ENCODE results near the gene BCL2A1. TPM values are rescaled to one million over a fixed set of nuclear protein-coding genes. Genes with fewer than 3 reads are reported as not detected.

BCL2A1 gene
- total and polyA plus RNA-seq, 2 donors (not counting 1 experiment from before 2014, with no cell fraction given): 0.31 to 8.9 TPM

DNA sequence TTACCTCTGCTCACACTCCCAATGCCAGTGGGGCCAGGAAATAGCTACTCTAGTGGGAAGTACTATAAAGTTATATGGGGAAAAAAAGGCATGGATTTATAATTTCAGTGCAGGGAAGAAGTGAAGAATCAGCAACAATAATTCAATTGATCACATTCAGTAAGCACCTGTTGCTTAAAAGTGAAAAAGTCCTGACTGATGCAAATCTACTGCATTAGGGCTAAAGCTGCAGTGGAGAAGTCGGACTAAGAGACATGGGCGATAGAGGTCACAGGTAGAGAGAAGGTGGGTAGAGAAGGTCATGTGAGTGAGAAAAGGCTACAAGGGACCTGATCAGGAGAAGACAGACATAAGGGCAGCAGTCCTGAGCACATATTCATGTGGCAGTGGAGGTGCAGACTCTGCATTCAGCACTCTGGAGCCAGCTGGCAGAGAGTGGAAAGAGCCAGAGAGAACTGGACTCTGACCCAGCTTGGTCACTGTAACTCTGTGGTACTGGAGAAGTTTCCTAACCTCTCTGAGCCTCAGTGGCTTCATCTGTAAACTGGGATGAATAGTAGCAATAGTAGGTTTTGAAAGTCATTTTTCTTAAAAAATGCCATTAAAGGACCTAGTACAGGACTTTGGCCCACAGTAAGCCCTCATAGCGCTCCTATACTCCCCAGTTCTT, 17.6 kb upstream of the BCL2A1 start:
- Histone ChIP-seq H2AFZ (ENCODE audit: low read length) (no peak overlapping the region), H3K27me3 (ENCODE audit: control insufficient read depth, insufficient read depth, low read length) (no peaks in the 10 kb centered on the region), H3K79me2 (ENCODE audit: control insufficient read depth, insufficient read depth, low read length) (no peaks in the 10 kb centered on the region), H3K36me3 (ENCODE audit: control insufficient read depth, insufficient read depth, low read length) (no peaks in the 10 kb centered on the region), H3K27ac (ENCODE audit: insufficient read depth, low read length) (no peak overlapping the region), H3K4me3 (replicated peaks in 1 of 4; ENCODE audit: control extremely low read depth in 1 of 4, insufficient read depth in 1 of 4, low read depth in 3 of 4, low read length in 4 of 4) (no peak overlapping the region), H3K9ac (ENCODE audit: insufficient read depth, low read length) (no peak overlapping the region), H3K4me1 (ENCODE audit: control insufficient read depth, extremely low read depth, insufficient read depth, low read length) (no peaks in the 10 kb centered on the region), H4K20me1 (ENCODE audit: control insufficient read depth, extremely low read depth, insufficient read depth, low read length) (no peaks in the 10 kb centered on the region), H3K4me2 (ENCODE audit: extremely low read depth, insufficient read depth, low read length) (no peak overlapping the region), H3K9me3 (ENCODE audit: control insufficient read depth, insufficient read depth, low read depth, low read length) (no peaks in the 10 kb centered on the region)
- TF ChIP-seq, protein P1, sequence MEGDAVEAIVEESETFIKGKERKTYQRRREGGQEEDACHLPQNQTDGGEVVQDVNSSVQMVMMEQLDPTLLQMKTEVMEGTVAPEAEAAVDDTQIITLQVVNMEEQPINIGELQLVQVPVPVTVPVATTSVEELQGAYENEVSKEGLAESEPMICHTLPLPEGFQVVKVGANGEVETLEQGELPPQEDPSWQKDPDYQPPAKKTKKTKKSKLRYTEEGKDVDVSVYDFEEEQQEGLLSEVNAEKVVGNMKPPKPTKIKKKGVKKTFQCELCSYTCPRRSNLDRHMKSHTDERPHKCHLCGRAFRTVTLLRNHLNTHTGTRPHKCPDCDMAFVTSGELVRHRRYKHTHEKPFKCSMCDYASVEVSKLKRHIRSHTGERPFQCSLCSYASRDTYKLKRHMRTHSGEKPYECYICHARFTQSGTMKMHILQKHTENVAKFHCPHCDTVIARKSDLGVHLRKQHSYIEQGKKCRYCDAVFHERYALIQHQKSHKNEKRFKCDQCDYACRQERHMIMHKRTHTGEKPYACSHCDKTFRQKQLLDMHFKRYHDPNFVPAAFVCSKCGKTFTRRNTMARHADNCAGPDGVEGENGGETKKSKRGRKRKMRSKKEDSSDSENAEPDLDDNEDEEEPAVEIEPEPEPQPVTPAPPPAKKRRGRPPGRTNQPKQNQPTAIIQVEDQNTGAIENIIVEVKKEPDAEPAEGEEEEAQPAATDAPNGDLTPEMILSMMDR (conservative IDR thresholded peaks at IDR 0.05 in 1 of 2, IDR thresholded peaks at IDR 0.05 in 1 of 2; ENCODE audit: low read depth in 1 of 2, low read length in 2 of 2): no peak
- TF ChIP-seq EZH2 (IDR thresholded peaks at IDR 0.05; ENCODE audit: low read length, missing control alignments): no peak
- no peak for DNase-seq (ENCODE audit: low read depth in 2 of 2)

DNA sequence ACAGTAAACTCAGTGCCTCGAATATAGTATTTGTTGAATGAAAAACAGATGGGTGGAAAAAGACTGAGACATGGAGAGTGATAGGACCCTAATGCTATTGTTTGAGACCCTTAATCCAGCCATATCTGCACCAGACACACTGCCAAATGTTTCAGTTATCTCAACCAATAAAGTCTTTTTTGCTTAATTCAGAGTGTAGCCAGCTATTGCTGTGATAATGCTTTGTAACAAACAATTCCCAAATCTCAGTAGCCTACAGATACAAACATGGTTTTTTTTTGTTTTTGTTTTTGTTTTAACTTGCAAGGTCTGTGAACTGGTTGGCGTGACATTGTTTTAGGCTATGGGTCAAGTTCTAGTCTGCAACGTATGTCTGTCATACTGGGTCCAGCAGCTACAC, 17.0 kb upstream of the BCL2A1 start:
- no peaks in the 10 kb centered on the region for H3K9me3 ChIP-seq (ENCODE audit: control insufficient read depth, insufficient read depth, low read depth, low read length)
- H3K79me2 ChIP-seq (ENCODE audit: control insufficient read depth, insufficient read depth, low read length): no peaks in the 10 kb centered on the region
- no peak overlapping the region for H3K4me2 ChIP-seq (ENCODE audit: extremely low read depth, insufficient read depth, low read length)
- no peak overlapping the region for H3K9ac ChIP-seq (ENCODE audit: insufficient read depth, low read length)
- no peak for DNase-seq (ENCODE audit: low read depth in 2 of 2)
- no peaks in the 10 kb centered on the region for H3K4me1 ChIP-seq (ENCODE audit: control insufficient read depth, extremely low read depth, insufficient read depth, low read length)
- H4K20me1 ChIP-seq (ENCODE audit: control insufficient read depth, extremely low read depth, insufficient read depth, low read length): no peaks in the 10 kb centered on the region
- H2AFZ ChIP-seq (ENCODE audit: low read length): no peak overlapping the region
- H3K27ac ChIP-seq (ENCODE audit: insufficient read depth, low read length): no peak overlapping the region
- H3K36me3 ChIP-seq (ENCODE audit: control insufficient read depth, insufficient read depth, low read length): no peaks in the 10 kb centered on the region
- no peaks in the 10 kb centered on the region for H3K27me3 ChIP-seq (ENCODE audit: control insufficient read depth, insufficient read depth, low read length)
- TF ChIP-seq, protein P1 (conservative IDR thresholded peaks at IDR 0.05 in 1 of 2, IDR thresholded peaks at IDR 0.05 in 1 of 2; ENCODE audit: low read depth in 1 of 2, low read length in 2 of 2): no peak
- TF ChIP-seq EZH2 (IDR thresholded peaks at IDR 0.05; ENCODE audit: low read length, missing control alignments): no peak
- no peak overlapping the region for H3K4me3 ChIP-seq (replicated peaks in 1 of 4; ENCODE audit: control extremely low read depth in 1 of 4, insufficient read depth in 1 of 4, low read depth in 3 of 4, low read length in 4 of 4)

- no peak for TF ChIP-seq EZH2 (IDR thresholded peaks at IDR 0.05; ENCODE audit: low read length, missing control alignments)
- TF ChIP-seq, protein P1 (conservative IDR thresholded peaks at IDR 0.05 in 1 of 2, IDR thresholded peaks at IDR 0.05 in 1 of 2; ENCODE audit: low read depth in 1 of 2, low read length in 2 of 2): no peak
- no peaks in the 10 kb centered on the region for H4K20me1 ChIP-seq (ENCODE audit: control insufficient read depth, extremely low read depth, insufficient read depth, low read length)
Observed at GRCh38 chr15:79987569-79987955, 16.6 kb upstream of the BCL2A1 start.

More at GRCh38 chr15:79987569-79987955, 16.6 kb upstream of the BCL2A1 start:
- H3K4me2 ChIP-seq (ENCODE audit: extremely low read depth, insufficient read depth, low read length): no peak overlapping the region
- H3K4me3 ChIP-seq (replicated peaks in 1 of 4; ENCODE audit: control extremely low read depth in 1 of 4, insufficient read depth in 1 of 4, low read depth in 3 of 4, low read length in 4 of 4): no peak overlapping the region
- no peak overlapping the region for H3K9ac ChIP-seq (ENCODE audit: insufficient read depth, low read length)
- H3K27ac ChIP-seq (ENCODE audit: insufficient read depth, low read length): no peak overlapping the region
- no peak for DNase-seq (ENCODE audit: low read depth in 2 of 2)
- no peaks in the 10 kb centered on the region for H3K79me2 ChIP-seq (ENCODE audit: control insufficient read depth, insufficient read depth, low read length)
- H3K36me3 ChIP-seq (ENCODE audit: control insufficient read depth, insufficient read depth, low read length): no peaks in the 10 kb centered on the region
- H3K4me1 ChIP-seq (ENCODE audit: control insufficient read depth, extremely low read depth, insufficient read depth, low read length): no peaks in the 10 kb centered on the region
- no peaks in the 10 kb centered on the region for H3K27me3 ChIP-seq (ENCODE audit: control insufficient read depth, insufficient read depth, low read length)
- no peaks in the 10 kb centered on the region for H3K9me3 ChIP-seq (ENCODE audit: control insufficient read depth, insufficient read depth, low read depth, low read length)
- no peak overlapping the region for H2AFZ ChIP-seq (ENCODE audit: low read length)

All from fibroblast of lung (primary cell).